Mammary epithelial cell (primary cell): ENCODE data around the gene AUTS2.

ENCODE experiments used
- EZH2 ChIP-seq: IDR thresholded peaks from 2 replicates; pipeline ENCODE4 v1.6.1; 2012; ENCODE audit warnings: low read length, inconsistent platforms, borderline replicate concordance
- TF ChIP-seq, protein P1 (sequence below), 2 donors: IDR thresholded peaks in 1 of 2; conservative IDR thresholded peaks in 1 of 2; 2 replicates each; pipeline ENCODE4 v1.5.1; 2011 to 2012; ENCODE audit warnings: inconsistent platforms in 2 of 2, low read length in 2 of 2, mild to moderate bottlenecking in 2 of 2, control low read depth in 1 of 2, low read depth in 1 of 2; ENCODE audit not compliant: insufficient read depth in 1 of 2; ENCODE audit errors: extremely low read depth in 1 of 2

DNA sequence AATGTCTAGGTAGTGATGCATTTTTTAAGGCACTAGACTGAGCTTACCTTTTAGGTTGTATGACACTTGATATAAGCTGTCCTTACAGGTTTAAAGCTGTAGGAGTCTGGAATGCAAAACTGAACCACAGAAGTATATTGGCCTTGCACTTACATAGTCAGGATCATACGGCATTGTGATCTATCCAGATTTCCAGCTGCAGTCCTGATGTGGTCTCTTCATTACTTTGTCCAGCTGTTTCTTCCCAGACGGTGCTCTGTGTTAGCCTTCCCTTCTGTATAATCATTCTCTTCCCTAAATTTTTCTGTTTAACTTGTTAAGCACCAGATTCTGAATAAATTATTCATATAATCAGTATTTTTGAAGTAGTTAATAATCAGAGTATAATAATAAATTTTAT is 67.1 kb downstream of the AUTS2 start:
- TF ChIP-seq, protein P1, sequence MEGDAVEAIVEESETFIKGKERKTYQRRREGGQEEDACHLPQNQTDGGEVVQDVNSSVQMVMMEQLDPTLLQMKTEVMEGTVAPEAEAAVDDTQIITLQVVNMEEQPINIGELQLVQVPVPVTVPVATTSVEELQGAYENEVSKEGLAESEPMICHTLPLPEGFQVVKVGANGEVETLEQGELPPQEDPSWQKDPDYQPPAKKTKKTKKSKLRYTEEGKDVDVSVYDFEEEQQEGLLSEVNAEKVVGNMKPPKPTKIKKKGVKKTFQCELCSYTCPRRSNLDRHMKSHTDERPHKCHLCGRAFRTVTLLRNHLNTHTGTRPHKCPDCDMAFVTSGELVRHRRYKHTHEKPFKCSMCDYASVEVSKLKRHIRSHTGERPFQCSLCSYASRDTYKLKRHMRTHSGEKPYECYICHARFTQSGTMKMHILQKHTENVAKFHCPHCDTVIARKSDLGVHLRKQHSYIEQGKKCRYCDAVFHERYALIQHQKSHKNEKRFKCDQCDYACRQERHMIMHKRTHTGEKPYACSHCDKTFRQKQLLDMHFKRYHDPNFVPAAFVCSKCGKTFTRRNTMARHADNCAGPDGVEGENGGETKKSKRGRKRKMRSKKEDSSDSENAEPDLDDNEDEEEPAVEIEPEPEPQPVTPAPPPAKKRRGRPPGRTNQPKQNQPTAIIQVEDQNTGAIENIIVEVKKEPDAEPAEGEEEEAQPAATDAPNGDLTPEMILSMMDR (conservative IDR thresholded peaks at IDR 0.05 in 1 of 2, IDR thresholded peaks at IDR 0.05 in 1 of 2; ENCODE audit: extremely low read depth in 1 of 2, insufficient read depth in 1 of 2, low read depth in 1 of 2, low read length in 2 of 2), result no peak
- TF ChIP-seq EZH2, result no peak
